Activated T-cell treated with anti-CD3 and anti-CD28 coated beads, Interleukin-2, amount 50 U/mL, for 24 hours (primary cell): Measurements from ENCODE around the gene PTPRM.

Experiments
- DNase-seq: peaks from one replicate; pipeline ENCODE4 v3.0.0-alpha.2; 2020
- H3K27ac Mint-ChIP-seq: 2 replicates; pipeline ENCODE4 v1.8.0; 2020; ENCODE audit warnings: mild to moderate bottlenecking, mixed read lengths
- H3K27me3 Mint-ChIP-seq: 2 replicates; pipeline ENCODE4 v1.8.0; 2020; ENCODE audit warnings: mixed read lengths
- H3K36me3 Mint-ChIP-seq: 2 replicates; pipeline ENCODE4 v1.8.0; 2020; ENCODE audit warnings: low read depth, mixed read lengths
- H3K4me1 Mint-ChIP-seq: 2 replicates; pipeline ENCODE4 v1.8.0; 2020; ENCODE audit warnings: low read depth, mixed read lengths
- H3K4me3 Mint-ChIP-seq: 2 replicates; pipeline ENCODE4 v1.8.0; 2020; ENCODE audit warnings: mild to moderate bottlenecking, moderate library complexity, mixed read lengths
- H3K9me3 Mint-ChIP-seq: 2 replicates; pipeline ENCODE4 v1.8.0; 2020; ENCODE audit warnings: mixed read lengths

Gene PTPRM

DNA sequence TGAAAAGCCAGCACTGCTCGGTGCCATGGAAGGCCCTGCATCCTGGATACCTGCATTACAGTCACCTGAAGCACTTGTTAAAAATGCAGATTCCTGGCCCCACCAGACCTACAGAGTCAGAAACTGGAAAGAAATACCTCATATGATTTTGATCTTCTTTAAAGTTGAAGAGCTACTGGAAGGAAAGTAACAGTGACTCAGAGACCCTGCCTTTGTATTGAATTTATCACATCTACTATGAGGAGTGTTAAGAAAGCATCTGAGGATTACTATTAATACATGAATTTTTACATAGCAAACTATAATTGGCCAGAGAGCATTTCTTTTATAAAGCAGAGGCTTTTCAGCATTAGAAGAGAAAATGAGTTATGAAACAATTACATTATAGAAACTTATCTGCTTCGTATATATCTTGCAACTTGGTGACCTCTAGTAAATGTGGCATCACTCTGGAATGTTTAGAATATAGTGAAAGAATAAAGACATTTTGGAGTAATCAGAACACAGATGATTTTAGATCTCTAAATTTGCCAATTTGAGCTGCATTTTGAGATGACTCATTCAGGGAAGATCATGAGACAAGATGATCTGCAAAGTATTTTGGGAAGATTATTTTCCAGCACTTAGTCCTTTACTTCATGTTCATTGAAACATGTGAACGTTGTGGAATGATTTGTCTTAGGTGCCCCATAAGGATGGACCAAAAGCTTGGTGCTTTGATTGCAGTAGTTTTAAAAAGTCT is 12.2 kb downstream of the PTPRM start:
- no peaks in the 10 kb centered on the region for H3K27me3 Mint-ChIP-seq
- no peaks in the 10 kb centered on the region for H3K36me3 Mint-ChIP-seq
- no peak overlapping the region for H3K27ac Mint-ChIP-seq
- H3K4me3 Mint-ChIP-seq: no peak overlapping the region
- peaks cover 2% of the 10 kb centered on the region for H3K9me3 Mint-ChIP-seq
- DNase-seq: no peak
- no peaks in the 10 kb centered on the region for H3K4me1 Mint-ChIP-seq

GRCh38 chr18:7579918-7580542 is 12.9 kb downstream of the PTPRM start:
- no peak for DNase-seq
- H3K9me3 Mint-ChIP-seq: peaks cover 2% of the 10 kb centered on the region
- no peak overlapping the region for H3K4me3 Mint-ChIP-seq
- H3K27me3 Mint-ChIP-seq: no peaks in the 10 kb centered on the region
- no peaks in the 10 kb centered on the region for H3K36me3 Mint-ChIP-seq
- H3K4me1 Mint-ChIP-seq: no peaks in the 10 kb centered on the region
- H3K27ac Mint-ChIP-seq: no peak overlapping the region

- Mint-ChIP-seq H3K36me3 (no peaks in the 10 kb centered on the region), H3K4me3 (no peak overlapping the region), H3K27ac (no peak overlapping the region), H3K9me3 (peaks cover 4% of the 10 kb centered on the region), H3K4me1 (no peaks in the 10 kb centered on the region), H3K27me3 (no peaks in the 10 kb centered on the region)
- no peak for DNase-seq
These were observed 17.6 kb downstream of the PTPRM start for GRCh38 chr18:7584646-7585275.

DNA sequence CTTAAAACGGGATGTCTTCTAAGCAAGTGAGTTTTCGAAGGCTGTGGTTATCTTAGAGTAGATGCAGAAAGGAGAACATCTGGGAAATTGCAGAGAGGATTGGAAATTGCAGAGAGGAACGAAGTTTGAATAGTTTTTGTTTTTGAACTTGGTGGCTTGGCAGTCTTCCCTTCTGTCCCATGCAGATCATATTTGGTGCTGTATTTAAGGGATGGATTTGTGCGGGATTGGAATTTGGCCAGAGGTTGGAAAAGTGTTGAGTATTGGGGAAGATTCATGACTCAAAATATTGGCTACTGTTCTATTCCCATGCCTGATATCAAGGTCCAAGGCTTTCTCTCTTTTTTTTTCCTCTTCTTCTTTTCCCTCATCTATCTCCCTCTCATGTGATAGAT is 18.2 kb downstream of the PTPRM start:
- H3K4me1 Mint-ChIP-seq: no peaks in the 10 kb centered on the region
- H3K27me3 Mint-ChIP-seq: no peaks in the 10 kb centered on the region
- H3K36me3 Mint-ChIP-seq: no peaks in the 10 kb centered on the region
- no peak for DNase-seq
- no peak overlapping the region for H3K27ac Mint-ChIP-seq
- peaks cover 4% of the 10 kb centered on the region for H3K9me3 Mint-ChIP-seq
- no peak overlapping the region for H3K4me3 Mint-ChIP-seq

DNA sequence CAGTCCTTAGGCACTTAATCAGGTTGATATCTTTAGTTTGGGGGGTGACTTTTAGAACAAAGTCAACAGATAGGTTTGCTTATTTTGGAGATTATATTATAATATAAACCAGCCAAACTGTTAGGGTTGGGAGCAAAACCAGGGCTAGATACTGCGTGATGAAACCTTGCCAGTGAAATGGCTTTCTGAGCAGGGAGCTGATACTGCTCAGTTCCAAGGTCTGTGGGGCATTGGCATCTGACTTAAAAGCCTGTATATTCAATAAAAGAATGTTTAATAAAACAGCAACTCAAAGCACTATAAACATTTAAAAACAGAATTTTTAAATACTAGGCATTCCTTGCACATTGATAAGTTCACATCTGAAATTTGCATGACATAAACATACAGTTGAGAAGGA is 19.3 kb downstream of the PTPRM start:
- Mint-ChIP-seq H3K27me3 (no peaks in the 10 kb centered on the region), H3K4me3 (no peak overlapping the region), H3K36me3 (no peaks in the 10 kb centered on the region), H3K4me1 (no peaks in the 10 kb centered on the region), H3K9me3 (peaks cover 4% of the 10 kb centered on the region), H3K27ac (no peak overlapping the region)
- DNase-seq: no peak

DNA sequence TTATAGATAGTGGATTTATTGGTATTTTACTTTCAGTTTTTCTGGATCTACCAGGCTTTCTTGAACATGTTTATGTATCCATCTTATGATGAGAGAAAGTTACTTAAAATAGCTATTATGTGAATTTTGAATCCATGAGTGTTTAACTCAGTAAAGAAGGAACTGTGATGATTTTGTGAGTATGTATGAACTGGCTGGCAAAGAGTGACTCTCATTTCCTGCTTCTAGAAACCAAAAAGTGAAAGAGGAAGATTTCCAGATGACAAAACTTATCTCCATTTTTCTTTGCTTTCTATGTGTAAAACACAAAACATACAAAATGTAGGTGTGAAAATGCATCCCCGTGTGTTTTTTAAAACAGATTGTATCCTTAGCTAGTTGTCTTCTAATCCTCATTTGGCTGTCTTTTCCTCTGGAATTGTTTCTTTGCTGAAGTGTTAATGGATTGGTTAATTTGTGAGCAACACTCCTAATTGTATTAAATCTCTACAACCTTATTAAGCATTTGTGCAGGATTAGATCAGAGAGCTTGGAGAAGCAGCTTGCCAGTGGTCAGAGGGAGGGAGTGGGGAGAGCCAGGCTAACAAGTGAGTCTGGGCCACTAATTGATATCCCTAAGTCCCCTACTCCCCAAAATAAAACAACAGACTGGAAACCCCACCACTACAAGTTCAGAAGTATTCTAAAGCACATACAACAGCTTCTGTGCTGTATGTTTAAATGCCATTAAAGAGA is 23.9 kb downstream of the PTPRM start:
- DNase-seq: no peak
- no peak overlapping the region for H3K27ac Mint-ChIP-seq
- H3K36me3 Mint-ChIP-seq: no peaks in the 10 kb centered on the region
- H3K9me3 Mint-ChIP-seq: no peaks in the 10 kb centered on the region
- H3K27me3 Mint-ChIP-seq: no peaks in the 10 kb centered on the region
- H3K4me1 Mint-ChIP-seq: no peaks in the 10 kb centered on the region
- H3K4me3 Mint-ChIP-seq: no peak overlapping the region

- no peak for DNase-seq
- no peak overlapping the region for H3K4me3 Mint-ChIP-seq
- no peaks in the 10 kb centered on the region for H3K27me3 Mint-ChIP-seq
- H3K36me3 Mint-ChIP-seq: no peaks in the 10 kb centered on the region
- H3K27ac Mint-ChIP-seq: no peak overlapping the region
- H3K4me1 Mint-ChIP-seq: no peaks in the 10 kb centered on the region
- no peaks in the 10 kb centered on the region for H3K9me3 Mint-ChIP-seq
These were observed 25.4 kb downstream of the PTPRM start for GRCh38 chr18:7592305-7593071.

DNA sequence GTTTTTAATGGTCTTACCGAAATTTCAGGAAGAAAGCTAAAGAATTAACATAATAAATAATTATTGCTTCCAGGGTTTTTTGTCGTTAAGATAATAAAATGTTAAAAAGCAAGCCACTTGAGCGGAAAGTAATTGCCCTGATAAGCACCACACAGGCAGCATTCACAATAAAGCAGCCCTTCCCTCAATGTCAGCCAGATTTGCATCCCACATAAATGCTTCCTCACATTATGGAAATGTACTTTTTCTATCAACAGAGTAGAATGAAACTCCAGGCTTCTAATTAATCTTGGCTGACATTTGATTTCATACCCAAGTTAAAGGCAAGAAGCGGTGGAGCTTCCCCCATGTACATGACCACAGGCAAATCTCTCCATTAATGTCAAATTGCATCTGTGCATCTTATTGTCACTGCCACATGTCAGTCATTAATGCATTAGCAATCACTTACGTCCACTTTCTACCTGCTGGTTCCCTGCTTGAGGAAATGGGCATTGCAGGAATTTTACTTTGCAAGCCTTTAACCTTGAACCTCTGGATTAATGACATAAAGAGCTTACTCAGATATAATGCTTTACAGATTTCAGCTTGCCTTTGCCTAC is 26.2 kb downstream of the PTPRM start:
- DNase-seq: no peak
- no peaks in the 10 kb centered on the region for H3K9me3 Mint-ChIP-seq
- H3K27ac Mint-ChIP-seq: no peak overlapping the region
- H3K4me1 Mint-ChIP-seq: no peaks in the 10 kb centered on the region
- no peaks in the 10 kb centered on the region for H3K36me3 Mint-ChIP-seq
- H3K27me3 Mint-ChIP-seq: no peaks in the 10 kb centered on the region
- H3K4me3 Mint-ChIP-seq: no peak overlapping the region

DNA sequence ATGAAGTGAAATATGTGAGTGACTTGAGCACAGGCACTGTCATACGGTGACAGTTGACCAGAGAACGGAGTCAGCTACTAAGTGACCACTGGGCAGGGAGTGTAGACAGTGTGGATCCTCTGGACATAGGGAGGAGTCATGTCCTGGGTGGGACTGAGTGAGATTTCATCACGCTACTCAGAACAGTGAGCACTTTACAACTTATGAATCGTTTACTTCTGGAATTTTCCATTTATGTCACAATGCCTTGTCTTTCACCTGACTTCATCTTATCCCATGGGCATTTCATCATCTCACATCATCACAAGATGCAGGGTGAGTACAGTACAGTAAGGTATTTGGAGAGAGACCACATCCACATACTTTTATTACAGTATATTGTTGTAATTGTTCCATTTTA is 29.0 kb downstream of the PTPRM start:
- Mint-ChIP-seq H3K9me3 (no peaks in the 10 kb centered on the region), H3K27me3 (no peaks in the 10 kb centered on the region), H3K36me3 (no peaks in the 10 kb centered on the region), H3K4me3 (no peak overlapping the region), H3K4me1 (no peaks in the 10 kb centered on the region), H3K27ac (no peak overlapping the region)
- no peak for DNase-seq

GRCh38 chr18:7597500-7597899 is 30.4 kb downstream of the PTPRM start:
- Mint-ChIP-seq H3K27me3 (no peaks in the 10 kb centered on the region), H3K27ac (no peak overlapping the region), H3K36me3 (no peaks in the 10 kb centered on the region), H3K4me1 (no peaks in the 10 kb centered on the region), H3K4me3 (no peak overlapping the region), H3K9me3 (no peaks in the 10 kb centered on the region)
- no peak for DNase-seq

DNA sequence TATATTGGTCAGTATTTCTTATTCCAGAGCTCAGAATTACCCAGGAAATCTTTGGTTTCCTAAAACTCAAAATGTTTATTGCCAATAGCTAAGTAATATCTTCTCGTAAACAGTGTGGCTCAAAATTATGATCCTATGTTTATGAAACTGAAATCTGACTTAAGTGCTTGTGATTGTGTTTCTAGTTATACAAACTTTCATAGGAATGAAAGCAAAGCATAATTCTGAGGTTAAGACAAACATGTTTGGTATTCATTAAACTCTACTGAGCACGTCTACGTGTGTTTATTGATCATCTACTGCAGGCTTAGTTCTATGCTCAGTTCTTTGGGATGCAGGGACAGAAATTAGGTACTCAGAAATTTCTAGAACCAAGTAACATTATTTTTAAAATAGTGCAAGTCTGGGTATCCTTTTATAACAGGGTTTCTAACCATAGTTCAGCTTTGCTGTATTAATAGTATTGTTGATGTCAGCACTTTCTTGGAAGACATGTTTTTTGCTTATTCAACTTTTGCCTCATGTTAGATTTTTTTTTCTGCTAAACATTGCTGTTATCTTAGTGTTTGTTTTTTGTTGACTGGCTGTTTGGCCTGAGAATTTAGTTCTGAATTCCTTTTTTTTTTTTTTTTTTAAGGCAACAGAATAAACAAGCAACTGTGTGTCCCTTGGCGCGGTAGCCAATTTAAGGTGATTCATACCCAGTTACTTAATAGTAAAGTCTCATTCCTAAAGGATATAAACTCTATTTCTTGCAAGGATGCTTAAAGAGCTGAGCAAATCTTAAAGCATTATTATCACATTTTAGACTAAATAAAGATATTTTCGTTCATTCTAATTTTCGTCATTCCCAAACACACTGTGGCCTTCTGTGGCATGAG is 31.3 kb downstream of the PTPRM start:
- Mint-ChIP-seq H3K9me3 (no peaks in the 10 kb centered on the region), H3K4me3 (no peak overlapping the region), H3K27ac (no peak overlapping the region), H3K36me3 (no peaks in the 10 kb centered on the region), H3K27me3 (no peaks in the 10 kb centered on the region), H3K4me1 (no peaks in the 10 kb centered on the region)
- no peak for DNase-seq

GRCh38 chr18:7600036-7600435 is 32.9 kb downstream of the PTPRM start:
- DNase-seq: no peak
- no peaks in the 10 kb centered on the region for H3K27me3 Mint-ChIP-seq
- H3K9me3 Mint-ChIP-seq: no peaks in the 10 kb centered on the region
- H3K4me3 Mint-ChIP-seq: no peak overlapping the region
- no peaks in the 10 kb centered on the region for H3K36me3 Mint-ChIP-seq
- no peak overlapping the region for H3K27ac Mint-ChIP-seq
- H3K4me1 Mint-ChIP-seq: no peaks in the 10 kb centered on the region

GRCh38 chr18:7600528-7601245 is 33.6 kb downstream of the PTPRM start:
- H3K27me3 Mint-ChIP-seq: no peaks in the 10 kb centered on the region
- DNase-seq: no peak
- no peaks in the 10 kb centered on the region for H3K9me3 Mint-ChIP-seq
- H3K4me3 Mint-ChIP-seq: no peak overlapping the region
- no peaks in the 10 kb centered on the region for H3K36me3 Mint-ChIP-seq
- H3K27ac Mint-ChIP-seq: no peak overlapping the region
- H3K4me1 Mint-ChIP-seq: no peaks in the 10 kb centered on the region
